Activated CD8-positive, alpha-beta memory T cell treated with anti-CD3 and anti-CD28 coated beads for 36 hours (primary cell): ENCODE results near the gene PDZD2. TPM values are rescaled to one million over a fixed set of nuclear protein-coding genes. Genes with fewer than 3 reads are reported as not detected.
"Not testable (repeated sequence)": the region's sequence is repeated elsewhere in the genome, so short reads cannot be mapped to it uniquely, and the experiment has no call there.

Experiments used
- CTCF ChIA-PET: fragments of 350-600 bp; sonication (Branson Sonifier 250); formaldehyde crosslinking; loops from one replicate; lab custom pipeline; 2021; ENCODE audit warnings: antibody characterized with exemption; lab: Charles Lee
- POLR2A ChIA-PET: fragments of 350-600 bp; sonication (Branson Sonifier 250); formaldehyde crosslinking; loops from one replicate; lab custom pipeline; 2021; ENCODE audit warnings: antibody characterized with exemption; lab: Charles Lee
- total RNA-seq, 2 experiments: library from RNA; stranded (reverse); gene quantifications; one replicate each; pipeline ENCODE4 v1.2.3, GENCODE V29; 2021

The PDZD2 gene
- total RNA-seq, 2 experiments from 2014 or later: 0.63 TPM; not detected in 1

DNA sequence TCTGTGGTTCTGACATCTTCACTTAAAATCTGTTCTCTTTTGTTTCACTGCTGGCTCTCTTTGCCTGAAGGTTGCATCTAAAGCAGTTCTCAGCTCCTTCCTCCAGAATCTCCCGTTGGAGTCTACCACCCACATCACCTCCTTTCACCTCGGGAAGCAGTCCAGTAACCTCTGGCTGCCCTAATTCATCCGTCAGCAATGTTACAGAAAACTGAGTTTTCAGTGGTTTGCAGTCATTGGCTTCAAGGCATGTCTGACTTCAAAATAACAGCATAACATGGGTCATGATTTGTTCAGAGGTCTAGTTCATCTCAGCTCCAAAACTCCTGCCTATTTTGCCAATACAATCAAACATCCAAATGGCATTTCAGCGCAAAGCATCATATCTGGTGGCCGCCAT is 427.5 kb downstream of the PDZD2 start:
- POLR2A ChIA-PET: no interaction called here
- CTCF ChIA-PET: no interaction called here

DNA sequence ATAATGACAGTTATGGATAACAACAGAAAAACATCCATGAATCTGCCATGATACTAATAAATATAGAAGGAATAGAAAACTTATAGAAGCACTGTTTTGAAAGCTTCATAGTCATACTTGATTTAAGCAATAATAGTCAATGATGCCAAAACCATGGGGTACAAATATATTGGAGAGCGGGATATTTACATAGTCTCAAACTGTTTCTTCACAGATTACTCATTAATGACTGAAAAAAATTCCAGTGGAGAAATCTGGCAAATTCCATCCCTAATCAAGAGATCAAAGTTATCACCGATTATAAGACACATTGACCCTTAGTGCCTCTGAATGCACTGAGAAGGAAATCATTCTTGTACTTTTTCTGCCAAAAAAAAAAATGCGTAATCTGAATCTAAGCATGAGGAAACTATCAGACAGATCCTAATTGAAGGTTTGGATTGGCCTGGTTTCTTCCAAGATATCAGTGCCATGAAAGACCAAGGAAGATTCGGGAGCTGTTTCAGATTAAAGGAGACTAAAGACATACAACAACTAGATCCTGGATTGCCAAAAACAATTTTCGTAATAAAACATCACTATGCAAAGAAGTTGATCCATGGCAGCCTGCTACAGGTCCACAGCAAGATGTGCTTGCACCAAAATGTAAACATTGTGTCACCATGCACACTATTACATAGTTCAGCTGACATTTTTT is 429.0 kb downstream of the PDZD2 start:
- POLR2A ChIA-PET: no interaction called here
- CTCF ChIA-PET: no interaction called here

DNA sequence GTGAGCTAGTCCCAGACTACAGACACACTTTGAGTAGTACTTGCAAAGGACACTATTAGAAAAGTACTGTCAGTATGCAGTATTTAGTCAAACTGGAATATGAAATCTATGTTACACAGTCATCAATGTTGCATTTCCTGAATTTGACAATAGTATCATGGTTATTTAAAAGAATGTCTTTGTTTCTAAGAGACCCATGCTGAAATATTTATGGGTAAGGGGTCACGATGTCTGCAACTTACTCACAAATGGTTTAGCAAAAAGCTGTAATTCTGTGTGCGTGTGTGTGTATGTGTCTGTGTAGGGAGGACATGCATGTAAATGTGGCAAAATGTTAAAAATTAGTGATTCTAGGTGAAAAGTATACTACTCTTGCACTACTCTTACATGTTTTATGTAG is 429.6 kb downstream of the PDZD2 start:
- CTCF ChIA-PET: no interaction called here

DNA sequence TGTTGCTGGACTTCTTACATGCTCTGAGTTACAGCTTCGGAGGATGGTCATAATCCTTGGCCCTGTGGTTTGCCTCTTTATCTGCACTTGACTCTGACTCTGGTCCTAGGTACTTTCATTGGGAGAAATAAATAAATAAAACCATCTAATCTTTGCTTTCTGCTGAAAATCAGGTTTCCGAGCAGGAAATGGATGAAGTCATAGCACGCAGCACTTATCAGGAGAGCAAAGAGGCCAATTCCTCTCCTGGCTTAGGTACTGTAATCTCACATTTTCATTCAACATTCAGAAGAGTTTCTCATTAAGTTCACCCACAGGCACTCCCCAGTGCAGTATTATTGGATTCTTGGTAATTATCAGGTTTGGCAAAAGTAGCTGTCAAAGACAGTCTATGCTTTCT is 430.5 kb downstream of the PDZD2 start:
- CTCF ChIA-PET: no interaction called here
- POLR2A ChIA-PET: no interaction called here

More for the DNA sequence above, 429.6 kb downstream of the PDZD2 start:
- POLR2A ChIA-PET: no interaction called here

DNA sequence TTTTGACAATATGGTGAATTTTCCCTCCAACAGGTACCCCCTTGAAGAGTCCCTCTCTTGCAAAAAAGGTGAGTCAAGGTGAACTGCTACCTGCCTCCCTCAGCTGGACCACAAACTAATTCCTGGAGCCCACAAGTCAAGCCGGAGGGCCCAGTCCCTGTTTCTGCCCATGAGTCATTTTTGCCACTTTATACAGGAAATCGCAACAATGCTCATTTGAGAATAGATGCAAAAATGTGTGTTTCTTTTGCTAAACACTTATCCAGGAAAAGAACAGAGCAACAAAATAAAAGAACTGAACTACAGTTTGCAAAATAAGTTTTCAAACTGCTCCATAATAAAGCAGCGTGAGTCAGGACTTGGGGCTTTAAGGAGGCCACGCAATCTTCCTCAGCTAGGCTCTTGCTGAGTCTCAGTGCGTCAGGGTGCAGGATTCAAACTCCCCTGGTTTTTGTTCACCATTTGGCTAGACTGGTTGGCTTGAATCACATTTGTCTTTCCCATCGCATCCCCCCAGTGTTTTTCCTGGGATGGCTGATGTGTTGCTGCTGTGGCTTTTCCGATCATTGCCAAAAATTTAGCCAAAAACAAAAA is 432.5 kb downstream of the PDZD2 start:
- ChIA-PET POLR2A (no interaction called here), CTCF (no interaction called here)

DNA sequence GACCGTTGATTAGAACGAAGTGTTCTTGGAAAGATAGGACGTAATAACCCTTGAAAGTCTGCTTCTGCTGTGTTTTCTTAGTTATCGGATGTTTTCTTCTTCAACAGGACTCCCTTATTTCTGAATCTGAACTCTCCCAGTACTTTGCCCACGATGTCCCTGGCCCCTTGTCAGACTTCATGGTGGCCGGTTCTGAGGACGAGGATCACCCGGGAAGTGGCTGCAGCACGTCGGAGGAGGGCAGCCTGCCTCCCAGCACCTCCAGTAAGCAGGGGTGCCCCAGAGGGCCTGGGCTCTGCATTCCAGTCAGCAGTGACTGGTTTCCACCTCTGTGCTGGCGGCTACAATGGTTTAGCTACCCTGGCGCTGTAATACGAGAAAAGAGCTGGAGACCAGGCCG is 433.1 kb downstream of the PDZD2 start:
- CTCF ChIA-PET: no interaction called here
- POLR2A ChIA-PET: no interaction called here

DNA sequence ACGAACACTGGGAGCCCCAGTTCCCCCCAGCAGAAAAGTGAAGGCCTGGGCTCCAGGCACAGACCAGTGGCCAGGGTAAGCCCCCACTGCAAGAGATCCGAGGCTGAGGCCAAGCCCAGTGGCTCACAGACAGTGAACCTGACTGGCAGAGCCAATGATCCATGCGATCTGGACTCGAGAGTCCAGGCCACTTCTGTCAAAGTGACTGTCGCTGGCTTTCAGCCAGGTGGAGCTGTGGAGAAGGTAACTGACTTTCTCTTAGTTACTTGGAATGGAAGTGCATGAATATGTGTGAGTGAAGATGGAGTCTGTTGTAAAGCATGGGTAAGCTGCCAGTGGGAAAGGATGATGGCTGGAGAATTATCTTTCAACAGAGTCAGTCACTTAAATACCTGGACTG is 435.5 kb downstream of the PDZD2 start:
- ChIA-PET POLR2A (no interaction called here), CTCF (interaction anchor here (0.6 kb wide), 1 partner anchor 475 kb away, joined by 3 read pairs; no protein-coding TSS in a partner anchor)

DNA sequence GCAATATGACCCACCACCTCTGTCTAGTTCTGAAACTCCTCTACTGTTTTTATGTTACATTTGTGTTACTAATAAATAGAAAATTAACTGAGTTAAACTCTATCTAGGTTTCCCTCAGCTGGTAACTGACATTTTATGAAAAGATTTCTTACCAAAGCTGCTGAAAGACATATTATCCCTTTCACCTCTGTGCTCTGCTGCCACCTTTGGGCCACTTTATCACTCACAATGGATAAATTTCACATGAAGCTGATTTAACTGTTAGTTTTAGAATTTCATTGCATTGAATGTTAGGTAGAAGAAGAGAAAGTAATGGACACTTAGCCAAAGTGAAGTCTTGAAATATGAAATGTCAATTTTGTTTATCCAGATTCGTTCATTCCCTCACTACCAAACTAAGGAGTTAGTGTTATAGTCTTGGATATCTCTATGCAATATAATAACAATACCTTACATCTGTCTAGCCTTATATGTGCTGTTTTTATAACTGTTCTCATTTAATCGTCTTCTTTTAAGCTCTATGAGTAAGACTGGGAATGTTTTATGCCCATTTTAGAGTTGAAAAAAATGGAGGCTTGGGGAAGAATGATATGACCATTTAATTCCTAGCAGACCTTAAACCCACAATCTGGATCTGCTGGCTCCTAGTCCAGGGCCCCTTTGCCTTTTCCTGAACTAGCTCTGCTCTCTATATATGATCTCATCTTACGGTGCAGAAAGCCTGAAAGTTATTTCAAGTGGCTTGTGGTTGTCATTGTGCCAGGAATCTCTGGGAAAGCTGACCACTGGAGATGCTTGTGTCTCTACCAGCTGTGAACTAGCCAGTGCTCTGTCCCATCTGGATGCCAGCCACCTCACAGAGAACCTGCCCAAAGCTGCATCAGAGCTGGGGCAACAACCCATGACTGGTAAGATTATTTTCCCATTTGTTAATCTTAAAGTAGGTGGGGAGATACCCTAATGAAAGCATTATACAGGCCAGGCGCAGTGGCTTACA is 438.1 kb downstream of the PDZD2 start:
- ChIA-PET CTCF (interaction anchor here (0.5 to 1.4 kb wide), 7 partner anchors 10 to 496 kb away, joined by 3 to 8 read pairs (median 4); no protein-coding TSS in a partner anchor), POLR2A (no interaction called here)

DNA sequence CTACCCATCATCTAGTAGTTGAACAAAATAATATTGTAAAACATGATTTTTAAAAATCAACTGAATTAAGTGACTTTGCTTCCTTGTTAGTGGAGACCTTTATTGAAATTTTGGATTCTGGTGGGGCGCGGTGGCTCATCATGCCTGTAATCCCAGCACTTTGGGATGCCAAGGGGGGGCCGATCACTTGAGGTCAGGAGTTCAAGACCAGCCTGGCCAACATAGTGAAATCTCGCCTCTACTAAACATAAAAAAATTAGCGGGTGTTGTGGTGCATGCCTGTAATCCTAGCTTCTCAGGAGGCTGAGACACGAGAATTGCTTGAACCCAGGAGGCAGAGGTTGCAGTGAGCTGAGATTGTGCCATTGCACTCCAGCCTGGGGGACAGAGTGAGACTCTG is 439.9 kb downstream of the PDZD2 start:
- POLR2A ChIA-PET: not testable (repeated sequence)
- CTCF ChIA-PET: interaction anchor here (0.7 kb wide), 1 partner anchor 15 kb away, joined by 3 read pairs; no protein-coding TSS in a partner anchor

DNA sequence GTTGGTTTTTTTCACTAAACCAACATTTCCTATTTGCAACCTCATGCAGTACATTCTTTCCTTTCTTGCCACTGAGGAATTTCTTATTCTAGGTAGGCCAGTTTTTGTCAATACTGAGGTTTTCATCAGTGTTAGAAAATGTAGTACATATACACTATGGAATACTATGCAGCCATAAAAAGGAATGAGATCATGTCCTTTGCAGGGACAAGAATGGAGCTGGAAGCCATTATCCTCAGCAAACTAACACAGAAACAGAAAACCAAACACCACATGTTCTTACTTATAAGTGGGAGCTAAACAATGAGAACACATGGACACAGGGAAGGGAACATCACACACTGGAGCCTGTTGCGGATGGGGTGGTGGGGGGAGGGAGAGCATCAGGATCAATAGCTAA is 441.6 kb downstream of the PDZD2 start:
- CTCF ChIA-PET: interaction anchor here (1.8 kb wide), 1 partner anchor 12 kb away, joined by 9 read pairs; no protein-coding TSS in a partner anchor
- POLR2A ChIA-PET: not testable (repeated sequence)

DNA sequence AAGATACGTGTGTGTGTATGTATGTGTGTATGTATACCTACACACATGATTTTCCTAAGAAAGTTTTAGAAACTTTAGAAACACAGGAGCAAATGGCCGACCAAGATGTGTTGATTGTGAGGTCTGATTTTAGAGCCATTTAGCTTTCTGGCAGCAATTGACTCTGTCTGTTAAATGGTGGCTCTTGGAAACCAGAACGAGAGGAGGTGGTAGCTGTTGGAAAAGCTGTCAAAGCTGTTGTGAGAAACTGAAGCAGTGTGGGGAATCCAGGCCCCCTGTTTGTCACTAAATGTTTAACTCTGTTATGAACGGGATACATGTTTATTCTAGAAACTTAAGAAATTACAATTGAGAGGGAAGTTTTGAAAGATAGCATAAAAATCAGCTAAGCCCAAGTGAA is 443.8 kb downstream of the PDZD2 start:
- POLR2A ChIA-PET: no interaction called here

DNA sequence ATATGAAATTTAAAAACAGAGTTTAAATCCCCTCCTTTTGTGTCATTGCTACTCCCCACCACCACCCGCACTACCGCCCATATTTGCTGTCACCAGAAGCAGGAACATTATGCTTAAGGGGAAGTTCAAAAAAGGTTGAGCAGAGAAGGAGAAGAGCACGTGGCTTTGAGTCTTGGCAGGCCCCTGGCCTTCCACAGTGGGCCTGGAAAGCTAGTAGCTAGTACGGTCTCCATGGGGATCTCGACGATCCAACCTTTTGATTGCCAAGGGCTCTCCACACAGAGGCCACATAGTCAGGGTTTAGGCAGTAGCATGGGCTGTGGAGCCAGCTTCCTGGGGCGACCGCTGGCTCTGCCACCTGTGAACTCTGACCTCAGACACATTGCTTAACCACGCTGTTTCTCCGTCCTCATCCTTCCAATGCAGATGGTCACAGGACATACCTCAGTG is 445.1 kb downstream of the PDZD2 start:
- CTCF ChIA-PET: interaction anchor here (1.4 kb wide), 1 partner anchor 9 kb away, joined by 5 read pairs; no protein-coding TSS in a partner anchor
- POLR2A ChIA-PET: no interaction called here

More for the DNA sequence above, 443.8 kb downstream of the PDZD2 start:
- CTCF ChIA-PET: no interaction called here

DNA sequence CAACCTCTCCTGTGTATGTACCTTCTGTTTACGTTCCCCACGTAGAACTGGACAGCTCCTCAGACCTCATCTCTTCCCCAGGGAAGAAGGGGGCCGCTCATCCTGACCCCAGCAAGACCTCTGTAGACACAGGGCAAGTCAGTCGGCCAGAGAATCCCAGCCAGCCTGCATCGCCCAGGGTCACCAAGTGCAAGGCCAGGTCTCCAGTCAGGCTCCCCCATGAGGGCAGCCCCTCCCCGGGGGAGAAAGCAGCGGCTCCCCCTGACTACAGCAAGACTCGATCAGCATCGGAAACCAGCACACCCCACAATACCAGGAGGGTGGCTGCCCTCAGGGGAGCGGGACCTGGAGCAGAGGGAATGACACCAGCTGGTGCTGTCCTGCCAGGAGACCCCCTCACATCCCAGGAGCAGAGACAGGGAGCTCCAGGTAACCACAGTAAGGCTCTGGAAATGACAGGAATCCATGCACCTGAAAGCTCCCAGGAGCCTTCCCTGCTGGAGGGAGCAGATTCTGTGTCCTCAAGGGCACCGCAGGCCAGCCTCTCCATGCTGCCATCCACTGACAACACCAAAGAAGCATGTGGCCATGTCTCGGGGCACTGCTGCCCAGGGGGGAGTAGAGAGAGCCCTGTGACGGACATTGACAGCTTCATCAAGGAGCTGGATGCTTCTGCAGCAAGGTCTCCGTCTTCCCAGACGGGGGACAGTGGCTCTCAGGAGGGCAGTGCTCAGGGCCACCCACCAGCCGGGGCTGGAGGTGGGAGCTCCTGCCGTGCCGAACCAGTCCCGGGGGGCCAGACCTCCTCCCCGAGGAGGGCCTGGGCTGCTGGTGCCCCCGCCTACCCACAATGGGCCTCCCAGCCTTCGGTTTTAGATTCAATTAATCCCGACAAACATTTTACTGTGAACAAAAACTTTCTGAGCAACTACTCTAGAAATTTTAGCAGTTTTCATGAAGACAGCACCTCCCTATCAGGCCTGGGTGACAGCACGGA is 448.5 kb downstream of the PDZD2 start:
- CTCF ChIA-PET: interaction anchor here (1.3 kb wide), 1 partner anchor 11 kb away, joined by 4 read pairs; no protein-coding TSS in a partner anchor
- POLR2A ChIA-PET: no interaction called here

DNA sequence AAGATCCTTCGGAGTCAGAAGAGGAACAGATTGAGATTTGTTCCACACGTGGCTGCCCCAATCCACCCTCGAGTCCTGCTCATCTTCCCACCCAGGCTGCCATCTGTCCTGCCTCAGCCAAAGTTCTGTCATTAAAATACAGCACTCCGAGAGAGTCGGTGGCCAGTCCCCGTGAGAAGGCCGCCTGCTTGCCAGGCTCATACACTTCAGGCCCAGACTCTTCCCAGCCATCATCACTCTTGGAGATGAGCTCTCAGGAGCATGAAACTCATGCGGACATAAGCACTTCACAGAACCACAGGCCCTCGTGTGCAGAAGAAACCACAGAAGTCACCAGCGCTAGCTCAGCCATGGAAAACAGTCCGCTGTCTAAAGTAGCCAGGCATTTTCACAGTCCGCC is 449.3 kb downstream of the PDZD2 start:
- CTCF ChIA-PET: interaction anchor here (1.3 kb wide), 1 partner anchor 11 kb away, joined by 4 read pairs; no protein-coding TSS in a partner anchor
- POLR2A ChIA-PET: no interaction called here

DNA sequence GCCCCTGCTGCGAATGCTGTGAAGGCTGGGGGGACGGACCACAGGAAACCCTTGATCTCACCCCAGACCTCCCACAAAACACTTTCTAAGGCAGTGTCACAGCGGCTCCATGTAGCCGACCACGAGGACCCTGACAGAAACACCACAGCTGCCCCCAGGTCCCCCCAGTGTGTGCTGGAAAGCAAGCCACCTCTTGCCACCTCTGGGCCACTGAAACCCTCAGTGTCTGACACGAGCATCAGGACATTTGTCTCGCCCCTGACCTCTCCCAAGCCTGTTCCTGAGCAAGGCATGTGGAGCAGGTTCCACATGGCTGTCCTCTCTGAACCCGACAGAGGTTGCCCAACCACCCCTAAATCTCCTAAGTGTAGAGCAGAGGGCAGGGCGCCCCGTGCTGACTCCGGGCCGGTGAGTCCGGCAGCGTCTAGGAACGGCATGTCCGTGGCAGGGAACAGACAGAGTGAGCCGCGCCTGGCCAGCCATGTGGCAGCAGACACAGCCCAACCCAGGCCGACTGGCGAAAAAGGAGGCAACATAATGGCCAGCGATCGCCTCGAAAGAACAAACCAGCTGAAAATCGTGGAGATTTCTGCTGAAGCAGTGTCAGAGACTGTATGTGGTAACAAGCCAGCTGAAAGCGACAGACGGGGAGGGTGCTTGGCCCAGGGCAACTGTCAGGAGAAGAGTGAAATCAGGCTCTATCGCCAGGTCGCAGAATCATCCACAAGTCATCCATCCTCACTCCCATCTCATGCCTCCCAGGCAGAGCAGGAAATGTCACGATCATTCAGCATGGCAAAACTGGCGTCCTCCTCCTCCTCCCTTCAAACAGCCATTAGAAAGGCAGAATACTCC is 450.4 kb downstream of the PDZD2 start:
- ChIA-PET POLR2A (no interaction called here), CTCF (no interaction called here)

DNA sequence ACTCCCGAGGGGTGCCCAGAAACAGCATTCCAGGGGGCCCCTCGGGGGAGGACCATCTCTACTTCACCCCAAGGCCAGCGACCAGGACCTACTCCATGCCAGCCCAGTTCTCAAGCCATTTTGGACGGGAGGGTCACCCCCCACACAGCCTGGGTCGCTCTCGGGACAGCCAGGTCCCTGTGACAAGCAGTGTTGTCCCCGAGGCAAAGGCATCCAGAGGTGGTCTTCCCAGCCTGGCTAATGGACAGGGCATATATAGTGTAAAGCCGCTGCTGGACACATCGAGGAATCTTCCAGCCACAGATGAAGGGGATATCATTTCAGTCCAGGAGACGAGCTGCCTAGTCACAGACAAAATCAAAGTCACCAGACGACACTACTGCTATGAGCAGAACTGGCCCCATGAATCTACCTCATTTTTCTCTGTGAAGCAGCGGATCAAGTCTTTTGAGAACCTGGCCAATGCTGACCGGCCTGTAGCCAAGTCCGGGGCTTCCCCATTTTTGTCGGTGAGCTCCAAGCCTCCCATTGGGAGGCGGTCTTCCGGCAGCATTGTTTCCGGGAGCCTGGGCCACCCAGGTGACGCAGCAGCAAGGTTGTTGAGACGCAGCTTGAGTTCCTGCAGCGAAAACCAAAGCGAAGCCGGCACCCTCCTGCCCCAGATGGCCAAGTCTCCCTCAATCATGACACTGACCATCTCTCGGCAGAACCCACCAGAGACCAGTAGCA is 451.3 kb downstream of the PDZD2 start:
- ChIA-PET CTCF (no interaction called here), POLR2A (no interaction called here)

DNA sequence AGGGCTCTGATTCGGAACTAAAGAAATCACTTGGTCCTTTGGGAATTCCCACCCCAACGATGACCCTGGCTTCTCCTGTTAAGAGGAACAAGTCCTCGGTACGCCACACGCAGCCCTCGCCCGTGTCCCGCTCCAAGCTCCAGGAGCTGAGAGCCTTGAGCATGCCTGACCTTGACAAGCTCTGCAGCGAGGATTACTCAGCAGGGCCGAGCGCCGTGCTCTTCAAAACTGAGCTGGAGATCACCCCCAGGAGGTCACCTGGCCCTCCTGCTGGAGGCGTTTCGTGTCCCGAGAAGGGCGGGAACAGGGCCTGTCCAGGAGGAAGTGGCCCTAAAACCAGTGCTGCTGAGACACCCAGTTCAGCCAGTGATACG is 451.8 kb downstream of the PDZD2 start:
- ChIA-PET POLR2A (no interaction called here), CTCF (no interaction called here)
